ENCODE data around the gene CTNNBIP1. TPM values are rescaled to one million over a fixed set of nuclear protein-coding genes. Genes with fewer than 3 reads are reported as not detected.

CTNNBIP1 gene
- total RNA-seq, 1 experiment from 2014 or later, result 44.4 TPM

DNA sequence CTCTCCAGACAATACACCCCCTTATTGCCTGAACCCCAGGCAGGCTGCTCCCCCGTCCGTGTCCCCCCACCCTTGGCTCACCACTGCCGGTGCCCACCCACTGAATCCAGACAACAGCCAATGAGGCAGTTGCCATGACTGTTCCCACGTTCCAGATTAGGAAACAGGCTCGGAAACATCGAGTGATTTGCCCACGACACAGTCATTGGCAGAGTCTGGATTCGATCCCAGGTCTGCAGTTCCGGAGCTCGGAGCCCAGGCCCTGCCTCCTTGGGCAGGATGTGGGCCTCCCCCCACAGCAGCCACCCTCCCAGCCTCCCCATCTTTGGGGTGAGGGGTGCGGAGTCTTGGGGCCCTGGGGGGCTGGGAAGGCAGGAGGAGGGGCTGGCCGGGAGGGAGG is 66.0 kb downstream of the CTNNBIP1 start:
- H3K4me1 Mint-ChIP-seq, result peaks cover 27 to 44% of the 10 kb centered on the region in 2 experiments
- H3K9me3 Mint-ChIP-seq, result peaks cover 0 to 3% of the 10 kb centered on the region in 2 experiments; a peak in 1 of 5 replicates
- H3K4ac ChIP-seq (ENCODE audit: low read depth, low read length), result no peak overlapping the region
- H2BK20ac ChIP-seq (ENCODE audit: low read depth, low read length, poor library complexity, severe bottlenecking), result no peak overlapping the region
- no peak overlapping the region for H2BK12ac ChIP-seq (ENCODE audit: insufficient read length, low read depth, low read length)
- H2AFZ ChIP-seq (ENCODE audit: low read length), result no peak overlapping the region
- no peak overlapping the region for H3K14ac ChIP-seq (ENCODE audit: insufficient read depth, low read length)
- no peak overlapping the region for H3K27ac ChIP-seq (ENCODE audit: insufficient read length, low read depth, low read length)
- H3K79me2 ChIP-seq (ENCODE audit: insufficient read depth, low read length), result no peaks in the 10 kb centered on the region
- no peak overlapping the region for H2BK120ac ChIP-seq (ENCODE audit: low read depth, low read length, poor library complexity, severe bottlenecking)
- H3K27me3 Mint-ChIP-seq (ENCODE audit: low read depth), result 0 out of 2 replicates have a peak, but pooled peaks cover 3% of the 10 kb centered on the region
- H3K18ac ChIP-seq (ENCODE audit: insufficient read length, low read depth, low read length), result no peak overlapping the region
- no peak for TF ChIP-seq CTCF (conservative IDR thresholded peaks at IDR 0.05)
- no peak overlapping the region for H4K5ac ChIP-seq (ENCODE audit: insufficient read length, low read depth, low read length)
- H4K20me1 ChIP-seq (ENCODE audit: control insufficient read depth, insufficient read depth, insufficient read length), result no peaks in the 10 kb centered on the region
- H3K4me1 ChIP-seq (ENCODE audit: insufficient read depth, low read length), result no peaks in the 10 kb centered on the region
- no peak overlapping the region for H2BK15ac ChIP-seq (ENCODE audit: low read depth, low read length)
- no peak overlapping the region for H3T11ph ChIP-seq (ENCODE audit: low read length)
- no peak overlapping the region for H4K91ac ChIP-seq (ENCODE audit: insufficient read length, low read depth, low read length)
- H3K23me2 ChIP-seq (ENCODE audit: insufficient read length, low read depth, low read length, poor library complexity, severe bottlenecking), result no peaks in the 10 kb centered on the region
- no peak overlapping the region for H3K27ac Mint-ChIP-seq
- H3K36me3 Mint-ChIP-seq (ENCODE audit: insufficient read depth in 1 of 3, low read depth in 3 of 3), result no peaks in the 10 kb centered on the region
- H4K8ac ChIP-seq (replicated peaks; ENCODE audit: insufficient read length, low read depth, low read length), result no peak overlapping the region
- H3K9me3 ChIP-seq (ENCODE audit: control insufficient read depth, low read depth, low read length), result no peaks in the 10 kb centered on the region
- H3K9ac ChIP-seq (ENCODE audit: extremely low read depth, insufficient read length, low read length), result no peak overlapping the region
- no peak for DNase-seq
- no peak overlapping the region for H3K4me3 Mint-ChIP-seq
- no CpG with 5 or more reads among the region's 12 CpGs for whole genome bisulfite sequencing (ENCODE audit: extremely low coverage, insufficient read length, low lambda C conversion rate)
- no peak overlapping the region for H2AK5ac ChIP-seq (ENCODE audit: insufficient read length, low read length)
- H3K27me3 ChIP-seq (ENCODE audit: insufficient read depth, low read length), result no peaks in the 10 kb centered on the region
- no peak overlapping the region for H2BK5ac ChIP-seq (ENCODE audit: insufficient read length, low read length)
- no peak overlapping the region for H3K56ac ChIP-seq (ENCODE audit: insufficient read length, low read depth, low read length)
- H3K79me1 ChIP-seq (ENCODE audit: insufficient read depth, low read depth, low read length, poor library complexity, severe bottlenecking), result no peaks in the 10 kb centered on the region
- no peak overlapping the region for H3K4me2 ChIP-seq (ENCODE audit: insufficient read depth, insufficient read length, low read length)
- no peak overlapping the region for H3K23ac ChIP-seq (ENCODE audit: insufficient read length, low read depth, low read length)
